ENCODE results near the gene SNAPIN. TPM values are rescaled to one million over a fixed set of nuclear protein-coding genes. Genes with fewer than 3 reads are reported as not detected.

Gene SNAPIN
- total and polyA plus RNA-seq, 9 of the 15 experiments (the other 6 are each of a cell fraction or from before 2014, with no cell fraction given): 11.2 to 43.9 (median 32.3) TPM

DNA sequence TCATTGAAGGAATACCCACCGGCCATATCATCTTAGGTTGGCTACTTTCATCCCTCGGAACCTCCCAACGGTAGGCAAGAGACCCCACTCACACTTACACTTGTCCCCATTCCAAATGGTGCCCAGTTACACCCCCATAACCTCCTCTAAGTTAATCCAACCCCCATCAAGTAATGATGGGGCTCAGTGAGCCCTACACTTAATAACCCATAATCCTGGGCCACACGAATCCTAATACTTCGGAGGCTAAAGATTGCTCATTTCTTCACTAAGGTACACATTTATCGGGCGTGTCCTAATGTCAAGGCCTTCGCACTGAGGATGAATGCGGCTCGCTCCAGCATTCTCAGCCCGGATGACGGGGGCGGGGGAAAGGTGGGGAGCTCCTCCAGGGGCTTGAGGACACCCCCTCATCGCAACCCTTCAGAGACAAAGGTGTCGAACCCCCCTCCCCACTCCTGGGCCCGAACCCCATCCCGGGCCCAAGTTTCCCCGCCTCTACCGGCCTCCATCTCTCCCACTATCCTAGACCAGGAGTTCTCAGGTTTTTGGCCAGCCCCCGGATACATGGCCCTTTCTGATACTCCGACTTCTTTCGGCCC is 11.9 kb downstream of the SNAPIN start (continued):
- TF ChIP-seq U2AF1 (optimal IDR thresholded peaks at IDR 0.05; ENCODE audit: low read depth, low read length): no peak
- TF ChIP-seq ZFP1 (CRISPR knock-in tag; IDR thresholded peaks at IDR 0.05): no peak
- TF ChIP-seq CHD1 (IDR thresholded peaks at IDR 0.05; ENCODE audit: low read length): peak; percentile 63
- 0 out of 2 replicates have a peak, but pooled peaks have one; percentile 7 for TF ChIP-seq SNIP1 (IDR thresholded peaks at IDR 0.05; ENCODE audit: low read depth)
- no peak for TF ChIP-seq ZNF146 (CRISPR knock-in tag; IDR thresholded peaks at IDR 0.05; ENCODE audit: unreplicated experiment)
- no peak for TF ChIP-seq MCM7 (IDR thresholded peaks at IDR 0.05)
- TF ChIP-seq, protein P1, sequence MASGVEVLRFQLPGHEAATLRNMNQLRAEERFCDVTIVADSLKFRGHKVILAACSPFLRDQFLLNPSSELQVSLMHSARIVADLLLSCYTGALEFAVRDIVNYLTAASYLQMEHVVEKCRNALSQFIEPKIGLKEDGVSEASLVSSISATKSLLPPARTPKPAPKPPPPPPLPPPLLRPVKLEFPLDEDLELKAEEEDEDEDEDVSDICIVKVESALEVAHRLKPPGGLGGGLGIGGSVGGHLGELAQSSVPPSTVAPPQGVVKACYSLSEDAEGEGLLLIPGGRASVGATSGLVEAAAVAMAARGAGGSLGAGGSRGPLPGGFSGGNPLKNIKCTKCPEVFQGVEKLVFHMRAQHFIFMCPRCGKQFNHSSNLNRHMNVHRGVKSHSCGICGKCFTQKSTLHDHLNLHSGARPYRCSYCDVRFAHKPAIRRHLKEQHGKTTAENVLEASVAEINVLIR (CRISPR knock-in tag; IDR thresholded peaks at IDR 0.05): no peak
- TF ChIP-seq ZNF124 (CRISPR knock-in tag; IDR thresholded peaks at IDR 0.05): no peak
- TF ChIP-seq, protein P2, sequence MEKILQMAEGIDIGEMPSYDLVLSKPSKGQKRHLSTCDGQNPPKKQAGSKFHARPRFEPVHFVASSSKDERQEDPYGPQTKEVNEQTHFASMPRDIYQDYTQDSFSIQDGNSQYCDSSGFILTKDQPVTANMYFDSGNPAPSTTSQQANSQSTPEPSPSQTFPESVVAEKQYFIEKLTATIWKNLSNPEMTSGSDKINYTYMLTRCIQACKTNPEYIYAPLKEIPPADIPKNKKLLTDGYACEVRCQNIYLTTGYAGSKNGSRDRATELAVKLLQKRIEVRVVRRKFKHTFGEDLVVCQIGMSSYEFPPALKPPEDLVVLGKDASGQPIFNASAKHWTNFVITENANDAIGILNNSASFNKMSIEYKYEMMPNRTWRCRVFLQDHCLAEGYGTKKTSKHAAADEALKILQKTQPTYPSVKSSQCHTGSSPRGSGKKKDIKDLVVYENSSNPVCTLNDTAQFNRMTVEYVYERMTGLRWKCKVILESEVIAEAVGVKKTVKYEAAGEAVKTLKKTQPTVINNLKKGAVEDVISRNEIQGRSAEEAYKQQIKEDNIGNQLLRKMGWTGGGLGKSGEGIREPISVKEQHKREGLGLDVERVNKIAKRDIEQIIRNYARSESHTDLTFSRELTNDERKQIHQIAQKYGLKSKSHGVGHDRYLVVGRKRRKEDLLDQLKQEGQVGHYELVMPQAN (IDR thresholded peaks at IDR 0.05; ENCODE audit: borderline replicate concordance): peak; percentile 79; the same call in 1 of the 2 replicates
- TF ChIP-seq, protein P3, sequence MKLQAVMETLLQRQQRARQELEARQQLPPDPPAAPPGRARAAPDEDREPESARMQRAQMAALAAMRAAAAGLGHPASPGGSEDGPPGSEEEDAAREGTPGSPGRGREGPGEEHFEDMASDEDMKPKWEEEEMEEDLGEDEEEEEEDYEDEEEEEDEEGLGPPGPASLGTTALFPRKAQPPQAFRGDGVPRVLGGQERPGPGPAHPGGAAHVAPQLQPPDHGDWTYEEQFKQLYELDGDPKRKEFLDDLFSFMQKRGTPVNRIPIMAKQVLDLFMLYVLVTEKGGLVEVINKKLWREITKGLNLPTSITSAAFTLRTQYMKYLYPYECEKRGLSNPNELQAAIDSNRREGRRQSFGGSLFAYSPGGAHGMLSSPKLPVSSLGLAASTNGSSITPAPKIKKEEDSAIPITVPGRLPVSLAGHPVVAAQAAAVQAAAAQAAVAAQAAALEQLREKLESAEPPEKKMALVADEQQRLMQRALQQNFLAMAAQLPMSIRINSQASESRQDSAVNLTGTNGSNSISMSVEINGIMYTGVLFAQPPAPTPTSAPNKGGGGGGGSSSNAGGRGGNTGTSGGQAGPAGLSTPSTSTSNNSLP (IDR thresholded peaks at IDR 0.05; ENCODE audit: borderline replicate concordance, low read depth, low read length): no peak
- TF ChIP-seq, protein P4, sequence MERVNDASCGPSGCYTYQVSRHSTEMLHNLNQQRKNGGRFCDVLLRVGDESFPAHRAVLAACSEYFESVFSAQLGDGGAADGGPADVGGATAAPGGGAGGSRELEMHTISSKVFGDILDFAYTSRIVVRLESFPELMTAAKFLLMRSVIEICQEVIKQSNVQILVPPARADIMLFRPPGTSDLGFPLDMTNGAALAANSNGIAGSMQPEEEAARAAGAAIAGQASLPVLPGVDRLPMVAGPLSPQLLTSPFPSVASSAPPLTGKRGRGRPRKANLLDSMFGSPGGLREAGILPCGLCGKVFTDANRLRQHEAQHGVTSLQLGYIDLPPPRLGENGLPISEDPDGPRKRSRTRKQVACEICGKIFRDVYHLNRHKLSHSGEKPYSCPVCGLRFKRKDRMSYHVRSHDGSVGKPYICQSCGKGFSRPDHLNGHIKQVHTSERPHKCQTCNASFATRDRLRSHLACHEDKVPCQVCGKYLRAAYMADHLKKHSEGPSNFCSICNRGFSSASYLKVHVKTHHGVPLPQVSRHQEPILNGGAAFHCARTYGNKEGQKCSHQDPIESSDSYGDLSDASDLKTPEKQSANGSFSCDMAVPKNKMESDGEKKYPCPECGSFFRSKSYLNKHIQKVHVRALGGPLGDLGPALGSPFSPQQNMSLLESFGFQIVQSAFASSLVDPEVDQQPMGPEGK (CRISPR knock-in tag; IDR thresholded peaks at IDR 0.05; ENCODE audit: borderline replicate concordance): no peak
- TF ChIP-seq CBX1 (IDR thresholded peaks at IDR 0.05; ENCODE audit: low read depth): no peak
- TF ChIP-seq RHOXF2B (CRISPR knock-in tag; conservative IDR thresholded peaks at IDR 0.05): no peak
- TF ChIP-seq SAP30 (IDR thresholded peaks at IDR 0.05; ENCODE audit: borderline replicate concordance, insufficient read depth, low read depth, low read length, poor library complexity, severe bottlenecking): peak; percentile 42
- TF ChIP-seq HLTF (IDR thresholded peaks at IDR 0.05): no peak
- no peak for TF ChIP-seq ZNF75A (CRISPR knock-in tag; IDR thresholded peaks at IDR 0.05)
- 0 out of 2 replicates have a peak, but pooled peaks have one; percentile 53 for TF ChIP-seq ZNF263 (CRISPR knock-in tag; IDR thresholded peaks at IDR 0.05; ENCODE audit: borderline replicate concordance)
- TF ChIP-seq PHF20 (IDR thresholded peaks at IDR 0.05; ENCODE audit: partially characterized antibody): peak; percentile 61
- no peak for TF ChIP-seq ZNF79 (CRISPR knock-in tag; IDR thresholded peaks at IDR 0.05; ENCODE audit: low read depth)
- no peak for TF ChIP-seq ZNF41 (CRISPR knock-in tag; conservative IDR thresholded peaks at IDR 0.05)
- TF ChIP-seq ZNF57 (CRISPR knock-in tag; IDR thresholded peaks at IDR 0.05): no peak
- no peak for TF ChIP-seq CHD2 (IDR thresholded peaks at IDR 0.05; ENCODE audit: low read depth, low read length)
- no peak for TF ChIP-seq CEBPG (CRISPR knock-in tag; IDR thresholded peaks at IDR 0.05)
- no peak for TF ChIP-seq CEBPG (tag; conservative IDR thresholded peaks at IDR 0.05 in 1 of 2, IDR thresholded peaks at IDR 0.05 in 1 of 2)

All from K562 (cell line).